Measurements from ENCODE around the gene EXD3. TPM values are rescaled to one million over a fixed set of nuclear protein-coding genes. Genes with fewer than 3 reads are reported as not detected.

The EXD3 gene
- polyA plus RNA-seq, 3 donors from 2014 or later, result 1.6 to 6.3 (median 4.3) TPM

DNA sequence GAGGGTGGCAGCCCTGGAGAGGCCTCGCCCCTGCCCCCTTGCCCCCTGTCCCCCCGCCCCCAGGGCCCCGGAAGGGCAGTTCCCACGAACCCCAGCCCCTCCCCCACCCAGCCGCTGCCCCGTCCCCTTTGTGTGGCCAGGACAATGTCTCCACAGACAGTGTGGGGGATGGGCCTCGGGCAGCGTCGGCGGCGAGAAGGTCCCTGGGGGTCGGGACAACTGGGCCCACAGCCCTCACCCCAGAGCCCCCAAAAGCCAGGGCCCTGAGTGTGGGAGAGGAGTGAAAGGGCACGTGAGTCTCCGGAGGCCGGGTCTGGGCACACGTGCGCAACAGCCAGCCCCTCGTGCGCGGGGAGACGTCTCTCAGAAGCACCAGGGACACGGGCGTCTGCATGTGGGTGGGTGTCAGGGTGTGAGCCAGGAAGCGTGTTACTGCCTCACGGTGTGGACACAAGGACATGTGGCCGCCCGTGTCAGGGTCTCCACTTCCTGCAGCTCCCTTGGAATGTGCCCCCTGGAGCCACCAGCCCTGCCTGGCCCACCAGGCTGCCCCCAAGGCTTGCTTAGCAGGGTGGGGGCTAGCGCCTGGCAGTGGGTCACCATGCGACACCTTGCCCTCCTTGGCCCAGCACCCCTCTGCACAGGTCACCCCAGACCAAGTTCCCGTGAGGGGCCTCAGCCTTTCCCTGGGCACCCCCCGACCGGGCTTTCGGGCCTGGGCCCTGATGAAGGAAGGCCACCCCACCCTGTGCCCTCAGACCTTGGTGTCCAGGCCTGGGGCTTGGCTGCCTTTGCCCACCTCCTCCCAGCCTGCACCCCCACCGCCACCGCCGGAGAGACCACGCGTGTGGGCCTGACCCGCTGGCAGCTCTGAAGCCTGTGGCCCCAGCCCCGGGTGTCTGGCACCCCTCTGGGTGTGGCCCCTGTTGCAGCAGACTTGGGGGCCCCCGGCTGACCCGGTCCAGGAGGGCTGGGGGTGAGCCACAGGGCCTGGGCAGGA, 108.1 kb downstream of the EXD3 start:
- DNase-seq, result no peak
- Mint-ChIP-seq H3K36me3 (no peaks in the 10 kb centered on the region), H3K27me3 (ENCODE audit: low read depth in 3 of 3) (no peaks in the 10 kb centered on the region), H3K27ac (no peak overlapping the region), H3K4me1 (no peaks in the 10 kb centered on the region), H3K9me3 (no peaks in the 10 kb centered on the region), H3K4me3 (peak overlapping the region in 1 of 5 donors; percentile 21)

DNA sequence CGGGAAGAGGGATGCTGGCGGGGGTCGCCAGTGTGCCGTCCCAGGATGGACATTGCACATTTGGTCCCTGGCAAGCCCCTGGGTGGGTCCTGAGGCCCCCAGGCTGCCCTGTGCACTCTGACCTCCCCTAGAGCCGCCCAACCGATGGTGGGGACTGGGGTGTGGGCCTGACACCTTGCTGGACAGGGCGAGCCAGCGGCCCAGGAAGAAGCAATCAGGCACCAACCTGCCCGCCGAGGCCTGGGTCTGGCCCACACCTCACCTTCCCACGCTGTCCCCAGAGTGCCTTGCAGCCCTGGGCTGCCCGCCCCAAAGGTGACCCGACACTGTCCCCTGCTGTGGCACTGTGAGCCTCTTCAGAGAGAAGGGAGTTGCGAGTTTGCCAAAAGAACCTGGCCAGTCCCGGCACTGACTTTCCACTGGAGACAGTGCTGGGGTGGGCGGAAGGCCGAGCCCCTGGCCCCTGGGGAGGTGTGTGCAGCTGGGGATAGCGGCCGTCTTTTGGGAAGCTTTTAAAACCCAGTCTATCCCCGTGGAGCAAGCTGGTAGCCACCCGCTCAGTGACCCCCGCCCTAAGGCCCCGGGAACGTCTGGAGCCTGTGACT, 108.9 kb downstream of the EXD3 start:
- H3K4me1 Mint-ChIP-seq, result no peaks in the 10 kb centered on the region
- H3K27ac Mint-ChIP-seq, result no peak overlapping the region
- no peak for DNase-seq
- peaks cover 0 to 1% (median 0%) of the 10 kb centered on the region in 3 donors for H3K27me3 Mint-ChIP-seq (ENCODE audit: low read depth in 3 of 3)
- no peaks in the 10 kb centered on the region for H3K9me3 Mint-ChIP-seq
- no peaks in the 10 kb centered on the region for H3K36me3 Mint-ChIP-seq
- H3K4me3 Mint-ChIP-seq, result no peak overlapping the region

DNA sequence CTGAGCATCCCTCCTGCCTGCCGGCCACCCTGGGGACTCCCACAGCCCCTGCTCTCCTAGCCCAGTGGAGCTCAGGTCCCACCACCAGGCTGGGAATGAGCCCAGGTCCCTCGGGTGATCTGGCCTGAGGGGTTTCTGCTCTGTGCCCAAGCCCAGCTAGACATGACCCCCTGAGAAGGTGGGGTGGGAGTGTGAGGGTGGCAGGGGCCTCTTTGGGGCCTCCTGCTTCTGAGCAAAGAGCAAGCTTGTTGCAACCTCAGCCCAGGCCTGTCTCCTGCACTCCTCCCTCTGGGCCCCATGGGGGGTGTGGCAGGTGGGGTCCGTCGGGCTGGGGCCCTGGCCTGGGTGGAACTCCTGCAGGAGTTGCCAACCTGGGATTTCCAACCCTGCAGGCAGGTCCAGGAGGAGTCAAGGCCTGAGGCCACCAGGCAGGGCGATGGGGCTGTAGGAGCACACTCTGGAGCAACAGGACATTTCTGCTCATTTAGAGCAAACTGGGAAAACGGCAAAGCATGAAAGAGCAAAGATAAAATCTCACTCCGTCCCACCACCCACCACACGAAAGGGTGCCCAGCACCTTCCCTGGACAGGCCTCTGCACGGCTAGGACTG, 109.5 kb downstream of the EXD3 start:
- H3K4me3 Mint-ChIP-seq, result no peak overlapping the region
- H3K27me3 Mint-ChIP-seq (ENCODE audit: low read depth in 3 of 3), result peaks cover 0 to 1% (median 0%) of the 10 kb centered on the region in 3 donors
- no peaks in the 10 kb centered on the region for H3K9me3 Mint-ChIP-seq
- H3K36me3 Mint-ChIP-seq, result no peaks in the 10 kb centered on the region
- H3K4me1 Mint-ChIP-seq, result no peaks in the 10 kb centered on the region
- no peak overlapping the region for H3K27ac Mint-ChIP-seq
- DNase-seq, result no peak

DNA sequence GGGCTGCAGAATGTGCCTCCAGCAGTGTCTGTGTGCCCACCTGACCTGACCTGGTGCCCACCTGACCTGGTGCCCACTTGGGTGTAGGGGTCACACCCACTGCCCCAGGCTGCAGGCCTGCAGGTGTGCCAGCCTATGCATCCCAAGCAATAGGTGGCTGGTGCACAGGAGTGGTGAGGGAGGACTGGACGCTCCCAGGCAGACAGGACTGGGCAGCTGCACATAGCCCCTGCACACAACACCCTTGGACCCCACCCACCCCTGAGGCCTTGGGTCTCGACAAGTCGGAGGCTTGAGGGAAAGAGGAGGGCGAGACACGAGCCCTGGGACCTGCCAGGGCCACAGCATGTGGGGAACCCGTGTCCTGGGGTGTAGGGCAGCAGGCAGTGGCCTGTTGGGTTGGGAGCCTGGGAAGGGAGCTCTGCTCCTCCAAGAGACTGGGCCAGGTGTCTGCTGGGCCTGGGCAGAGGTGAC, 110.1 kb downstream of the EXD3 start:
- no peaks in the 10 kb centered on the region for H3K4me1 Mint-ChIP-seq
- peaks cover 0 to 1% (median 0%) of the 10 kb centered on the region in 3 donors for H3K27me3 Mint-ChIP-seq (ENCODE audit: low read depth in 3 of 3)
- H3K4me3 Mint-ChIP-seq, result no peak overlapping the region
- H3K36me3 Mint-ChIP-seq, result no peaks in the 10 kb centered on the region
- H3K9me3 Mint-ChIP-seq, result no peaks in the 10 kb centered on the region
- DNase-seq, result no peak
- H3K27ac Mint-ChIP-seq, result no peak overlapping the region

DNA sequence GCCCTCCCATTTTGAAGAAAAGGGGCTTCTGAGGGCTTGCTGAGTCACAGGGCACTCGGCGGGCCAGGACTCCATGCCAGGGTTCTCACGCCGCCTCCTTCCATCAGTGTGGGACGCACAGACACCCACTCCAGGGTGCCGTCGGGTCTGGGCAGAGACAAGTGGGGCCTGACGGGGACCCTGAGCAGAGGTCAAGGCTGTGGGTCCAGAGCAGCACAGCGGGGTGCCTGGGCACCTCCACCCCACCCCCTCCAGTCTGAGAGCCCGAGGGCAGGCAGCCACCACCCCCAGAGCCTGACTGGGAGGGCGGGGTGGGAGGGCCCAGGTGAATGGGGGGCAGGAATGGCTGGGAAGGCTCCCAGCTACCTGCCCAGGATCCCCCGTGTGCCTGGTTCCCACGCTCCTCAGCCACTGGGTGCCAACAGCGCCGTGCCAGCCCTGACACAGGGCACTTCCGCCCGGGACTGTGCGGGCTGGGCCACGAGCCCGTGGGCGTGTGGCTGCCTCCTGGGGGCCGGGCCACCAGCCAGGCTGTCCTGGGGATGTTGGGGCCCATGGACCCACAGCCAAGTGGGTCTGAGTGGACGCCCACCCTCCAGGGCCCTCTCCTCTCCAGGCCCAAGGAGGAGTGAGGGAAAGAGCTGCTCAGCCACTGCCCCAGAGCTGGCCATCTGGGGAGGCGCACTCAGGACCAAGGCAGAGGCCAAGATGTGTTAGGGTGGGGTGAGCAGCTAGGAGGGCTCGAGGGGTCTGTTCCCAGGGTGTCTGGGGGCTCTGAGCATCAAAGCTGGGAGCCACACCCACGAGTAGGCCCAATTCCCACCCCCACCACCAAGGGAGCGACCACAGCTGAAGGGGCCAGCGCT, 110.7 kb downstream of the EXD3 start:
- peaks cover 0 to 1% (median 0%) of the 10 kb centered on the region in 3 donors for H3K27me3 Mint-ChIP-seq (ENCODE audit: low read depth in 3 of 3)
- no peak overlapping the region for H3K27ac Mint-ChIP-seq
- H3K4me3 Mint-ChIP-seq, result no peak overlapping the region
- H3K4me1 Mint-ChIP-seq, result no peaks in the 10 kb centered on the region
- H3K9me3 Mint-ChIP-seq, result no peaks in the 10 kb centered on the region
- no peak for DNase-seq
- no peaks in the 10 kb centered on the region for H3K36me3 Mint-ChIP-seq

DNA sequence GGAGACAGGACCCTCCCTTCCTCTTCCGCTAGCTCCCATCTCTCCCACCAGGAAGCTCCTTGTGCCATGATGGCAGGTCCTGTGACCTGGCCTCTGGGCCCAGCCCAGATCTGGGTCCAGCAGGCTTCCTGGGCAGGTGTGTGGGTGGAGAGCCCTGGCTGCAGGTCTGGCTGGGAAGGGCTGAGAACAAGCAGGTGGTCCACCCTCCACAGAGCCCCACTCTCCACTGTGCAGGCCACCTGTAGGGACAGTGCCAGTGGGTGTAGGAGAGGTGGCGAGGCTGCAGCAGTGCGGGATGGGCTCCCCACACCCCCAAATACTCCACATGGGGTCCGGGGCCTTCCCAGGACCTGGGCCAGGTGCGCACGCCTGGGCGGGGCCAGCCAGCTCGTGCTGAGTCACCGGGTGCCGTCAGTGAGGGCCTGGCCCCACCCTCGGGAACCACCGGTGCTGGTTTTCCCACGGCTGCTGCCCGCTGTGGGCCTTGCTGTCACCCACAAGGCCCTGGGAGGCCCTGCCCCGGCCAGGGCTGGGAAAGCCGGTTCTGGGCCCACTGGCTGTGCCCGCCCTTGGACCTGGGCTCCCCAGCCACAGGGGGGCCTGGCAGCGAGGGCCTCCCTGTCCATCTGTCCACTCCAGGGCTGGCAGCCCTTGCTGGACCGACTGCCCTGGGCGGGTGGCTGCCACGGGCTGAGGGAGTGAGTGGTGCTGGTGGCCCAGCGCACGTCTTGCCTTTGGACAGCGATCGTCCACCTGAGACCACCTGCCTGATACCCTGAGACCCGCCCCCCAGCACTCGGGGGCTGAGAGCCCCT, 111.6 kb downstream of the EXD3 start:
- Mint-ChIP-seq H3K4me3 (no peak overlapping the region), H3K9me3 (no peaks in the 10 kb centered on the region), H3K4me1 (no peaks in the 10 kb centered on the region), H3K27me3 (ENCODE audit: low read depth in 3 of 3) (peaks cover 0 to 1% (median 0%) of the 10 kb centered on the region in 3 donors), H3K36me3 (no peaks in the 10 kb centered on the region), H3K27ac (no peak overlapping the region)
- no peak for DNase-seq

DNA sequence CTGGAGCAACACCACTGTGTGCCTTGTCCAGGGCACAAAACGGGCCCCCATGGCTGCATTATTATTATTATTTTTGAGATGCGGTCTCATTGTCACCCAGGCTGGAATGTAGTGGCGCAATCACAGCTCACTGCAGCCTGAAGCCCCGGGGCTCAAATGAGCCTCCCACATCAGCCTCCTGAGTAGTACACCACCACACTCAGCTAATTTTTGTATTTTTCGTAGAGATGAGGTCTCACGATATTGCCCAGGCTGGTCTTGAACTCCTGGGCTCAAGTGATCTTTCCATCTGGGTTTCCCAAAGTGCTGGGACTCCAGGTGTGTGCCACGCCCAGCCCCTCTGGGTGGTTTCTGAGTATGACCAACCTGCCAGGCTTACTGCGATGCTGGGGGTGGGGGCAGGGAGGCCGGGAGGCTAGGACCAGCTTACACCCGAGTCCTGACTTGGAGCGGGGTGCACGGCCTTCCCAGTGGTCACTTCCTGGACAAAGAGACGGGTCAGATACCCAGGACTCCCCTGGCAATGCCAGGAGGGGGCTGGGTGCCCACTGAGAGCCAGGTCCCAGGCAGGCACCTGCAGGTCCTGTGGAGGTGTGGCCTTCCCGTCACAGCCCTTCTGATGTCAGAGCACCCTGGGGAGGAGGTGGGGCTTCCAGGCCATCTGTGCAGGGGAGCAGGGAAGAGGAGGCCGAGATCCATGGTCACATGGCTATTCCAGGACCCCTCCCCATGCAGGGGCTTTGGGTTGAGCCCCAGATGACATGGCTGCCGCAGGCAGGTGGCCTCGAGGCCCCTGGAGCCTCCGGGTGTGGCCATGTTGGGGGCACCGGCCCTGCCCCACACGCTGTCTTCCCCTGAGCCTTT, 112.5 kb downstream of the EXD3 start:
- Mint-ChIP-seq H3K4me3 (no peak overlapping the region), H3K27me3 (ENCODE audit: low read depth in 3 of 3) (peaks cover 0 to 3% (median 0%) of the 10 kb centered on the region in 3 donors), H3K4me1 (peaks cover 0 to 2% of the 10 kb centered on the region in 2 donors), H3K36me3 (no peaks in the 10 kb centered on the region), H3K27ac (no peak overlapping the region), H3K9me3 (no peaks in the 10 kb centered on the region)
- no peak for DNase-seq

DNA sequence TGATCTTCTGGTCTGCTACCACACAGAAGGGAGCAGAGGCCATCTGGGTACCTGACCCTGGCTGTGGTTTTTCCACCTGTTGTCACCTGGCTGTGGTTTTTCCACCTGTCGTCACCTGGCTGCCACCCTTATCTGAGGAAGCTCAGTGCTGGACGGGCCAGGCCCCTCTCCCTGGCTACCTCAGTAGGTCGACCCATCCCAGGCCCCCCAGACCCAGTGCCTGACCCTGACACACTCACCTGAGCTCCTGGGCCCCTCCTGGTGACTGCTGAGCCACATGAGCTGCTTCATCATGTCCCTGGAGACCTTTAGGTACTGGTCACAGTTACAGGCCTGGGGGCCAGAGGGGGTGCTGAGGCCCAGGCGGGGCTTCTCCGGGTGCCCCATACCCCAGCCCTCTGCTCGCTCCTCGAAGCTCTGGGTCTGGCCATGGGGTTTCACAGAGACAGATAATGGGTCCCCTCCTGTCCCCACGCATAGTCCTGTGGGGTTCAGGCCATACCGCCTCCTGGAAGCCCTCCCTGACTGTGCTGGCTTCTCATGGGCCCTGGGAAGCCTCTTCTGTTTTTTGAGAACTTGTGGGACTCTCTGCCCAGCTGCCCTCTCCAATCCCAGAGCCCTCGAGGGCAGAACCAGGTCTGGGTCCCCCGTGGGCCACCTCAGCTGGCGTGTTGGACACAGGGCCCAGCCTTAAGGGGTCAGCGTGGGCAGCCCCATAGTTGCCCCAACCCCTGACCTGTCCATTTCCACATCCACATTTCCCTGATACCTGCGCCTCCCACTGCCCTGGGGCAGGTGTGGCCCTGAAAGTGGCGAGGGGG, 113.4 kb downstream of the EXD3 start:
- Mint-ChIP-seq H3K9me3 (no peaks in the 10 kb centered on the region), H3K4me3 (no peak overlapping the region), H3K27ac (no peak overlapping the region), H3K4me1 (peaks cover 0 to 3% of the 10 kb centered on the region in 2 donors), H3K27me3 (ENCODE audit: low read depth in 3 of 3) (peaks cover 0 to 4% (median 0%) of the 10 kb centered on the region in 3 donors), H3K36me3 (no peaks in the 10 kb centered on the region)
- DNase-seq, result no peak

DNA sequence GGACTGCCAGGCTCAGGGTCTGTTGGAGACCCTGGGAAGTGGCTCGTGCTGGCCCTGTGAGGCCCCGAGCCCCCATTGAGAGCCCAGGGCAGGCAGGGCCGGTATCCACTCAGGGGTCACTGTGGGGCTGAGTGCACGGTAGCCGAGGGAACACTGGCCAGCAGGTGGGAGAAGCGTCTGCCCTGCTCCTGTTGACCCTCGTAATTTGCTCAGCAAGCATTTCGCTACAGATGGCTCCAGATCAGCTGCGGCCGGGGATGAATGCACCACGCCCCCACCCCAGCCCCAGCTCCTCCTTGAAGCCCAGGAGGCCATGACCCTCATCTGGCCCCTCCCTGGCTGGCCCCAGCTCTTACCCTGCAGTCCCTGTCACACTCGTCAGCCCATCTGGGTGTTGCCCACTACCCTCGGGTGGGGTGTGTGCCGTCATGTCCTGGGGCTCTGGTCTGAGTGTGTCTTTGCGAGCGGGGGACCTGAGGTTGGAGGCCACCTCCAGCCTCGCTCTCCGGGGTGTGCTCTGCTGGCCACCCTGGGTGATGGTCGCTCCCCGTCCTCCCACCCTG, 114.8 kb downstream of the EXD3 start:
- no peak for DNase-seq

DNA sequence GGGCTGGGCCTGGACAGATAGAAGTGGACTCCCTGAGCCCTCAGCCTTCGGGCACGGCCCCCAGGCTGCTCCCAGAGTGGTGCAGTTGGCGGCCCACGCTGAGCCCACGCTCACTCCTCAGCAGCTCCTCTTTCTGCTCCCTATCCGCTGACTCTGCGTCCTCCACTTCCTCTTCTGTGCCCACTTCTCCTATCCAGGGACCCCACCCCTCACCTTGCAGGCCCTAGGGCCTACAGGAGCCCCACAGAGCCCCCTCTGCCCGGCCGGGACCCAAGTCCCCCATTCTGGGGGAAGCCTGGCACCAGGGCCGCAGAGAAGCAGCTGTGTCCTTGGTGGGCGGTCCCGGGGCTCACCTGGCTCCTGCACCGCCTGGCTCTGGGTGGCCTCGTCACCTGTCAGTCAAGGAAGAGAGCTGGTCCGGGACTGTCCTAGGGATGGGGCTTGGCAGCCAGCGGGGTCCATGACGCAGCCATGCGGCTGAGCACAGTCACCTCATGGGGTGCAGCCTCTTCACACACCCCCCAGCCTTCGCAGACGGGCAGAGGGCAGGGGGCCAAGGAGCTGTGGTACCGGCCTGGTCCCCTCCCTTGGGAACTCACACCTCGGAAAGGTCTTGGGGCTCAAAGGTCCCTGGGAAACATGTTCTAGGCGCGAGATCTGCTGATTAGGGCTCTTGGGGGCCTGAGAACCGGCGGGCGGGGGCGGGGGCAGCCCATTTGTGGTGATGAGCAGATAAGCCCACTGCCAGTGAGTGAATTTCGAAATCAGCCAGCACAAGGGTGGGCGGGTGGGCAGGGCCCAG, 115.5 kb downstream of the EXD3 start:
- Mint-ChIP-seq H3K4me1 (peaks cover 0 to 3% of the 10 kb centered on the region in 2 donors), H3K36me3 (no peaks in the 10 kb centered on the region), H3K27ac (no peak overlapping the region), H3K4me3 (no peak overlapping the region), H3K27me3 (ENCODE audit: low read depth in 3 of 3) (peaks cover 0 to 4% (median 0%) of the 10 kb centered on the region in 3 donors), H3K9me3 (no peaks in the 10 kb centered on the region)
- no peak for DNase-seq

More for the DNA sequence above, 114.8 kb downstream of the EXD3 start:
- no peaks in the 10 kb centered on the region for H3K36me3 Mint-ChIP-seq
- H3K27ac Mint-ChIP-seq, result no peak overlapping the region
- peaks cover 0 to 4% (median 0%) of the 10 kb centered on the region in 3 donors for H3K27me3 Mint-ChIP-seq (ENCODE audit: low read depth in 3 of 3)
- H3K4me3 Mint-ChIP-seq, result no peak overlapping the region
- H3K9me3 Mint-ChIP-seq, result no peaks in the 10 kb centered on the region
- peaks cover 0 to 3% of the 10 kb centered on the region in 2 donors for H3K4me1 Mint-ChIP-seq

All from immature natural killer cell (primary cell).